Measurements from ENCODE around the gene LRCOL1. TPM values are rescaled to one million over a fixed set of nuclear protein-coding genes. Genes with fewer than 3 reads are reported as not detected.

The LRCOL1 gene
- total RNA-seq, 2 experiments from 2014 or later: not detected

DNA sequence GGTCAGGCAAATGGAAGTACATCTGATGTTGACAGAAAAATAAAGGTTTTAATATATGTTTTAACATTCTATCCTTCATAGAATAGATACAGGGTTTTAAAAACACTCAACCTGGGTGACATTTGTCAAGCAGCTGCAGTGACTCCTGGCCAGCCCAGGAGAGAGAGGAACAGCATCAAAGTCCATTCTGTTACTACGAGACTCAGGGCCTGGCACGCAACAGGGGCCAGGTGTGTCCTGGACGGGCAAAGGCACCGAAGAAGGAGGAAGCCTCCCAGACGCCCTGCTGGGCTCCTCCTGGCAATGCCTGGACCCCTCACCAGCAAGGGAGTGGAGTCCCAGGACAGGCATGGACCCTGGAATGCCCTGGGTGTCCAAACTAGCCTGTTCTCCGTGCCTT lies 22.1 kb downstream of the LRCOL1 start:
- intact Hi-C loops (cut with DNase I, micrococcal nuclease): no loop called here
- no peaks in the 10 kb centered on the region for H3K4me1 Mint-ChIP-seq (ENCODE audit: low read depth)
- ATAC-seq (ENCODE audit: poor library complexity): no peak
- POLR2A ChIA-PET: no interaction called here
- H3K27ac Mint-ChIP-seq: no peak overlapping the region
- no peaks in the 10 kb centered on the region for H3K36me3 ChIP-seq (ENCODE audit: insufficient read depth, low read length)
- no peak overlapping the region for H3K4me3 Mint-ChIP-seq
- peaks cover 4% of the 10 kb centered on the region for H3K27me3 Mint-ChIP-seq
- peaks cover 5% of the 10 kb centered on the region for H3K36me3 Mint-ChIP-seq (ENCODE audit: low read depth)
- CTCF ChIA-PET: no interaction called here
- no peak for TF ChIP-seq CTCF (IDR thresholded peaks at IDR 0.05)
- H3K4me3 ChIP-seq (ENCODE audit: low read length): no peak overlapping the region
- H3K9me3 Mint-ChIP-seq: no peaks in the 10 kb centered on the region
- no peak for DNase-seq
- peaks cover 0 to 12% of the 10 kb centered on the region in 2 experiments for H3K9me3 ChIP-seq (ENCODE audit: control insufficient read depth in 1 of 2, insufficient read depth in 1 of 2, low read length in 2 of 2)
- H3K27ac ChIP-seq (ENCODE audit: low read depth in 1 of 2, low read length in 2 of 2): no peak overlapping the region
- H3K4me1 ChIP-seq (ENCODE audit: insufficient read depth, low read length): no peaks in the 10 kb centered on the region
- H3K27me3 ChIP-seq (ENCODE audit: control insufficient read depth in 1 of 2, insufficient read depth in 2 of 2, low read length in 2 of 2): no peaks in the 10 kb centered on the region

GRCh38 chr12:132587781-132588180 lies 22.6 kb downstream of the LRCOL1 start:
- H3K4me3 ChIP-seq (ENCODE audit: low read length): no peak overlapping the region
- POLR2A ChIA-PET: no interaction called here
- H3K4me1 ChIP-seq (ENCODE audit: insufficient read depth, low read length): no peaks in the 10 kb centered on the region
- Mint-ChIP-seq H3K27me3 (peaks cover 3% of the 10 kb centered on the region), H3K9me3 (no peaks in the 10 kb centered on the region), H3K36me3 (ENCODE audit: low read depth) (peaks cover 5% of the 10 kb centered on the region), H3K4me3 (no peak overlapping the region), H3K4me1 (ENCODE audit: low read depth) (no peaks in the 10 kb centered on the region), H3K27ac (no peak overlapping the region)
- H3K36me3 ChIP-seq (ENCODE audit: insufficient read depth, low read length): no peaks in the 10 kb centered on the region
- ATAC-seq (ENCODE audit: poor library complexity) (no peak), DNase-seq (no peak)
- no peaks in the 10 kb centered on the region for H3K27me3 ChIP-seq (ENCODE audit: control insufficient read depth in 1 of 2, insufficient read depth in 2 of 2, low read length in 2 of 2)
- no peak for TF ChIP-seq CTCF (IDR thresholded peaks at IDR 0.05)
- intact Hi-C loops (cut with DNase I, micrococcal nuclease): no loop called here
- H3K27ac ChIP-seq (ENCODE audit: low read depth in 1 of 2, low read length in 2 of 2): no peak overlapping the region
- peaks cover 0 to 12% of the 10 kb centered on the region in 2 experiments for H3K9me3 ChIP-seq (ENCODE audit: control insufficient read depth in 1 of 2, insufficient read depth in 1 of 2, low read length in 2 of 2)
- CTCF ChIA-PET: no interaction called here

GRCh38 chr12:132586929-132587328 lies 23.5 kb downstream of the LRCOL1 start:
- no peaks in the 10 kb centered on the region for H3K27me3 ChIP-seq (ENCODE audit: control insufficient read depth in 1 of 2, insufficient read depth in 2 of 2, low read length in 2 of 2)
- no peak overlapping the region for H3K27ac Mint-ChIP-seq

More at GRCh38 chr12:132586929-132587328, 23.5 kb downstream of the LRCOL1 start:
- TF ChIP-seq CTCF (IDR thresholded peaks at IDR 0.05): no peak
- Histone ChIP-seq H3K9me3 (ENCODE audit: control insufficient read depth in 1 of 2, insufficient read depth in 1 of 2, low read length in 2 of 2) (peaks cover 0 to 17% of the 10 kb centered on the region in 2 experiments), H3K4me1 (ENCODE audit: insufficient read depth, low read length) (no peaks in the 10 kb centered on the region), H3K36me3 (ENCODE audit: insufficient read depth, low read length) (peaks cover under 1% of the 10 kb centered on the region), H3K27ac (ENCODE audit: low read depth in 1 of 2, low read length in 2 of 2) (no peak overlapping the region), H3K4me3 (ENCODE audit: low read length) (no peak overlapping the region)
- ATAC-seq (ENCODE audit: poor library complexity) (no peak), DNase-seq (no peak)
- Mint-ChIP-seq H3K4me3 (no peak overlapping the region), H3K36me3 (ENCODE audit: low read depth) (peaks cover 5% of the 10 kb centered on the region), H3K9me3 (no peaks in the 10 kb centered on the region), H3K27me3 (no peaks in the 10 kb centered on the region), H3K4me1 (ENCODE audit: low read depth) (no peaks in the 10 kb centered on the region)
- ChIA-PET CTCF (interaction anchor here (0.7 kb wide), 1 partner anchor 63 kb away, joined by 3 read pairs; no protein-coding TSS in a partner anchor), POLR2A (no interaction called here)
- intact Hi-C loops (cut with DNase I, micrococcal nuclease): no loop called here
